Measurements from ENCODE around the gene ZIC4.

ZIC4 gene

DNA sequence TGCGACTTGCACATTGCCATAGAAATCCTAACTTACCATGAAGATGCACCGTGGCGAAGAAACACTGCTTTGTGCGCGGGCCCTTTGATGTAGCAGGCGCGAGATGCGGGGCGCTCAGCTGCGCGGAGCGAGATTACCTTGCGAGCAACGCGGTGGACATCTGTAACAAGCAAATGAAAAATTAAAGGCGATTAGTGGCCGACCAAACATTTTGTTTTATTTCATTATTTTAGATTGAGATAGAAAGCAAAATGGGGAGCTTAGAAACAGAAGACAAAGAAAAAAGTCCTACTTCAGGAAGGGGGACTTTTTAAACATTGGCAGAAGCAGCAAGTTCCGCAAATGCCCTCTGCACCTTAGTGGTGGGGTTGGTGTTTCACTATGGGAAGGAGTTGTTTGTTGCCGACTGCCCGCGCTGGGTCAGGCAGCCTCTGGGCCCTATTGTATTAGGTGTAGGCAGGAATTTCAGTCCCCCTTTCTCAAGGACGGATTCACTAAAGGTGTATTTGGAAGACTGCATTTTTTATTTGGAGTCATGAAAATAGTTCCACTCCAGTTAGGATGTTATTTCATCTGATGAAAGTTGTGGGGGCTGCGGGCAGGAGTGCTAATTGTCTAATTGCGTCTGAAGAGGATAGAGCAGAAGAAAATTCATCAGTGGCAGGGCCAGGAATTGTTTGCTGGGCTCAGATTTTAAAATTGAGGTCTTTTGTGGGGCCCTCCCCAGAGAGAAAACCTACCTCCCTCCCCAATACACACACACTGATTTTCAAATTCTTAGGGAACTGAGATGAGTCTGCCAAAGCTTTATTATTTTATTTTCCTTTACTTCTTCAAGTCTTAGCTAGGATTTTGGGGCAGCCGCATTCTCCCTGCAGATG lies 17.4 kb downstream of the ZIC4 start:
- WGBS, 2 experiments (ENCODE audit: insufficient coverage in 2 of 2), result 0 to 2% methylated on average over 12 to 22 of the region's 25 CpGs
- H3K27ac ChIP-seq (ENCODE audit: low read depth, low read length, severe bottlenecking), result peak overlapping the region; percentile 33
- H3K36me3 ChIP-seq (ENCODE audit: control insufficient read depth, insufficient read depth, low read length), result no peaks in the 10 kb centered on the region
- no peak overlapping the region for H3K4me3 ChIP-seq (ENCODE audit: extremely low read depth, insufficient read depth, low read length, poor library complexity, severe bottlenecking)
- no peaks in the 10 kb centered on the region for H3K9me3 ChIP-seq (ENCODE audit: control insufficient read depth, low read length)
- peaks cover 8% of the 10 kb centered on the region for H3K4me1 ChIP-seq (ENCODE audit: control insufficient read depth, insufficient read depth, low read length, poor library complexity, severe bottlenecking)

DNA sequence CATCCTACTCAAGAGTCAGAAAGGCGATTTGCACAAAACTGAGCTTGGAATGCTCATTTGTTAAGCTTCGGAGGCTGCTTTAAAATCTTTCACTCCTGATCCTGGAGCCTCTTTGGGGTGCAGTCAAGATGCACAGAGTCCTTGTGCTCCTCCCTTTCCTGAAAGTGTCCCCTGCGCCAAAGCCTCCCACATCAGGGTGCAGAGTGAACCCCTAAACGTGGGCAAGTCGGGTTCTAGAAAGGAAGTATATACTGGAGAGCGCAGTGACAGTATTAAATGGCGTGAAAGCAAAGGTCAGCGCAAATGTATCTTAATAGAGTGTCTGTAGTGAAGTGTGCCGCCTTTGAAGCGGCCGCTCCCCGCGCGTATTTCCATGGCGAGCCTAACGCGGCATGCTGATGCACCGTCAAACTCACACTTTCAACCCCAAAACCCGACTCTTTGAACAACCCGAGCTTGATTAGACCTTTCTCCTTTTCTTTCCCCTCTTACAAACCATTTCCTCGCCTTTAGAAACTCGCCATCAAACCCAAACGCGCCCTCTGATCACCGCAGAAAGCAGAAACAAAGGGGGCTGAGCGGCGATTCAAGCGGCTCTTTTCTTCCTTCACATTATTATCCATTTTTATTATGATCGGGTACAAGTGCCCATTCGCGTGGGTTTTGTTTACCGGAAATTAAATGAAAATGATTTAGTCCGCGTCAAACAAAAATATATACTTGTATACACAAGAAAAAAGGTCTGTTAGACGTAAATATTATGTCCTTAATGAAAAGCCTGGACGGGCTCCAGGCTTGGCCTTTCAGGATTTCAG lies 18.3 kb downstream of the ZIC4 start:
- Histone ChIP-seq H3K27ac (ENCODE audit: low read depth, low read length, severe bottlenecking) (peak overlapping the region; percentile 33), H3K4me3 (ENCODE audit: extremely low read depth, insufficient read depth, low read length, poor library complexity, severe bottlenecking) (no peak overlapping the region), H3K4me1 (ENCODE audit: control insufficient read depth, insufficient read depth, low read length, poor library complexity, severe bottlenecking) (peaks cover 7% of the 10 kb centered on the region), H3K9me3 (ENCODE audit: control insufficient read depth, low read length) (no peaks in the 10 kb centered on the region), H3K36me3 (ENCODE audit: control insufficient read depth, insufficient read depth, low read length) (no peaks in the 10 kb centered on the region)
- WGBS, 2 experiments (ENCODE audit: insufficient coverage in 2 of 2), result 0 to 4% methylated on average over 17 to 26 of the region's 36 CpGs

DNA sequence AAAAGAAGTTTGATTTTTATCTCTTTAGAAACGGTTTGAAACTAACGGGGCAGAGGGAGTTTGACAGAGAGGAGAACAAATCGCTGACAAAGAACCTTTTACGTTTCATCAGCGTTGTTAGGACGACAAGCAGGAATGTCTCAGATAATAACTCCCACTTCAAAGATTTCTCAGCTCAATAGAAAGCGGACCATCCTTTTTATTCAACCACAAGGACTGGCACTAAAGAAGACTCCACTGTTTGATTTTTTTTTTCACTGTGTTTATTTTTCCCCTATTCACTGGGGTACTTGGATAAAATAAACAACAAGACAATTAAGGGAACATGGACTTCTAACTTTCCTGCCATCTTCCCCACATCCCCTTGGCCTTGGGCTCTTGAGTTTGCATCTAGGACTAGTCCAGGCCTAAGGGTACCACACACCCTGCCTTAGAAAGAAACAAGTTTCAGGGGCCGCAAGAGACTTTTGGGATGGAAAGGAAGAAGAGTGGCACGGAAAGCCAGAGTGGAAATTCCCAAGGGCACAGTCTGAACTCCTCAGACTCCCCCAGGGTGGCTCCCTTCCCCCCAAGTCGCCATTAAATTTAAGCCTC lies 19.0 kb downstream of the ZIC4 start:
- WGBS, 2 experiments (ENCODE audit: insufficient coverage in 2 of 2), result 4 to 6% methylated on average over 7 of the region's 10 CpGs
- Histone ChIP-seq H3K36me3 (ENCODE audit: control insufficient read depth, insufficient read depth, low read length) (no peaks in the 10 kb centered on the region), H3K4me3 (ENCODE audit: extremely low read depth, insufficient read depth, low read length, poor library complexity, severe bottlenecking) (no peak overlapping the region), H3K4me1 (ENCODE audit: control insufficient read depth, insufficient read depth, low read length, poor library complexity, severe bottlenecking) (peaks cover under 1% of the 10 kb centered on the region), H3K9me3 (ENCODE audit: control insufficient read depth, low read length) (no peaks in the 10 kb centered on the region), H3K27ac (ENCODE audit: low read depth, low read length, severe bottlenecking) (peak overlapping the region; percentile 33)

DNA sequence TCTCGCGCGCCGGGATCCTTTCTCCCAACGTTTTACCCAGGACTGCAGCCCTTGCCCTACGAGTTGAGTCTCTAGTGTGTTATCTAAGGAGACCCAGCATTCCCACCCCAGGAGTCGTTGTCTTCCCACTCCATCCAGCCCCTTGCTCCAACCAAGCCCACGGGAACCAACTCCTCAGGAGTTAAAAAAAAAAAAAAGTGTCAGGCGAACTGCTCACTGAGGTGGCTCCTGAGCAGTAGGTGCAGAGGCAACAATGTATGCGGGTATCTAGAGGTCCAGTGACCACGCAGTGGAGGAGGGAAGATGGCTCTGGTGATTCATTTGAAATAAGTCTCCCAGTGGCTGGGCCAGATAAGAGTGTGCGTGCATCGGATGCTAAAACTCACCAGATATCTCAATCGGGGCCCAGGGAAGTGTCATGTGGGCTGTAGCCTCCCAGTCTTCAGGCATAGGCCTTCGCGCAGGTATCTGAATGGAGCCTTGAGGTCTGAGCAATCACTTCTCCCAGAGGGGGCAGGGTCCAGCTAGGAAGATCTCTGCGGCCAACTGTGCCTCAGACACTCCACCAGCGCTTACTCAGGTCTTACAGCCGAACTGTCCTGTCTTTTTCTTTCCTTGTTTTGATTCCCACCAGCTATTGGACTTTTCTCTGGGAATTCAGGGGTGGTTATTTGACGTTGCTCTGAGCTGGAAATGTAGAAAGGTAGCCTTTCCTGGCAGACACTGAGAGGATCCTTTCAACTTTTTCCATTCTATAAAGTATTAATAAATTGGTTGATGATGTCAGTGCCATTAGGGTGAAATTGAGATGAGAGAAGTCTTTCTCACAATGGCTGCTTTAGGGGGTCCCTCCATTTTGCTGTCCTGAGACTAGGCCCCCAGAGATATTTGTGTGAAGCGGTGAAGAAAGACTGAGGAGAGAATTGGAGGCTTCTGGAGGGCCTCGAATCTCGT lies 21.0 kb downstream of the ZIC4 start:
- Histone ChIP-seq H3K4me3 (ENCODE audit: extremely low read depth, insufficient read depth, low read length, poor library complexity, severe bottlenecking) (no peak overlapping the region), H3K4me1 (ENCODE audit: control insufficient read depth, insufficient read depth, low read length, poor library complexity, severe bottlenecking) (no peaks in the 10 kb centered on the region), H3K27ac (ENCODE audit: low read depth, low read length, severe bottlenecking) (no peak overlapping the region), H3K9me3 (ENCODE audit: control insufficient read depth, low read length) (no peaks in the 10 kb centered on the region), H3K36me3 (ENCODE audit: control insufficient read depth, insufficient read depth, low read length) (no peaks in the 10 kb centered on the region)
- 49 to 53% methylated on average over 9 to 10 of the region's 23 CpGs for WGBS, 2 experiments (ENCODE audit: insufficient coverage in 2 of 2)

DNA sequence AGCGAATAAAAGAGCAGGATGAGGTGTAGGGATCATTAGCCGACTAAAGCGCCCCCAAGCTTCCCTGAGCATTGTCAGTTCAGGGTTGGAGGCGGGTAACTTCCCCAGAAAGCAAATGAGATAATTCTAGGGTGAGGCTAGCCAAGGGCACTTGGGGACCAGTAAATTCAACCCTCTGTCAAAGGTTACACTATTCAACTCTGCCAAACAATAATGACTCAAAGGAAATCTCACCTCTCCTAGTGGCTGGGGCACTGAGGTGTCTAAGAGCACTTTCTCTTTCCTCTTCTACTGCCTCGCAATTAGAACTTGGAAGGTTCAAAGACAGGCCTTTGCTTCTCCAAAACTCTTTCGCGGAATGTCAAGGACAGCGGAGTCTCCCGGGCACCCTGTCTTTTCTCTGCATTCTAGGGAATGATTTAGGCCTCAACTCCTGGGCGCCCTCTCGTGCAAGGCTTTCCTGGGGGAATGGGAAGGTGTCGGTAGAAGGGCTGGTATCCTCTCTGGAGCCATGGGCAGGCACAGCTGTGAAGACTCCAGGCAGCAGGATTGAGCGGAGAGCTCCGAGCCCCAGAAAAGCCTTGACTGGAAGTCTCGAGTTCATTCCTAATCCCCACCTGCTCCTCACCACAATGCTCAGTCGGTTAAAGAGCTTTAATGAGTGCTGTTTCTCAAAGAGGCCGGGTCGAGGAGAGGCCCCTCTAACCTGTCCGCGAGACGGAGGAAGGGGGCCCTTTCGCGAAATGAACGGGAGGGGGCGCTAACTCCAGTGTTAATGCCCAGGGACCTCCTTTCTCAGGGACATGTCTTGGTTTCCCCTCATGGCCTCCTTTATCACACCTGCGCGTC lies 21.9 kb downstream of the ZIC4 start:
- Histone ChIP-seq H3K9me3 (ENCODE audit: control insufficient read depth, low read length) (no peaks in the 10 kb centered on the region), H3K27ac (ENCODE audit: low read depth, low read length, severe bottlenecking) (no peak overlapping the region), H3K4me3 (ENCODE audit: extremely low read depth, insufficient read depth, low read length, poor library complexity, severe bottlenecking) (no peak overlapping the region), H3K36me3 (ENCODE audit: control insufficient read depth, insufficient read depth, low read length) (no peaks in the 10 kb centered on the region), H3K4me1 (ENCODE audit: control insufficient read depth, insufficient read depth, low read length, poor library complexity, severe bottlenecking) (no peaks in the 10 kb centered on the region)
- 20 to 29% methylated on average over 18 to 25 of the region's 27 CpGs for WGBS, 2 experiments (ENCODE audit: insufficient coverage in 2 of 2)

DNA sequence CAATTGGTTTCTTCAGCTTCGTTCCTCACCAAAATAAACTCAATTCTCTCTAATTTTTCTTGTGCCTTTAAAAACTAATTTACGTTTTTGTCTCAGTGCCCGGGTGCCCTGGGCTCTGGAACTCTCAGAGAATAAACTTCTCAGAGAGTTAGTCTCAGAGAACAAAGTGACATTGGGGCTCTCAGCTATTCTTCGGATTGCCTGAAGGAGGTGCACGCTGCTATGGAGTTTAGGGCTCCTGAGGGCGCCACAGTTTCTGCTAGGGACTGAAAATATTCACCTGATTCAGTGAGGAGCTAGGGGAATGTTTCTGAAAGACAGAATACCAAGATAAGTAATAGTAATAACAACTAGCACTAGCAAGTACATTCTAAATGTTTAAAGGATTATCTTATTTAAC lies 22.7 kb downstream of the ZIC4 start:
- H3K9me3 ChIP-seq (ENCODE audit: control insufficient read depth, low read length), result no peaks in the 10 kb centered on the region
- WGBS, 2 experiments (ENCODE audit: insufficient coverage in 2 of 2), result 22 to 27% methylated on average over 5 of the region's 6 CpGs
- no peak overlapping the region for H3K4me3 ChIP-seq (ENCODE audit: extremely low read depth, insufficient read depth, low read length, poor library complexity, severe bottlenecking)
- H3K36me3 ChIP-seq (ENCODE audit: control insufficient read depth, insufficient read depth, low read length), result no peaks in the 10 kb centered on the region
- H3K27ac ChIP-seq (ENCODE audit: low read depth, low read length, severe bottlenecking), result no peak overlapping the region
- no peaks in the 10 kb centered on the region for H3K4me1 ChIP-seq (ENCODE audit: control insufficient read depth, insufficient read depth, low read length, poor library complexity, severe bottlenecking)

DNA sequence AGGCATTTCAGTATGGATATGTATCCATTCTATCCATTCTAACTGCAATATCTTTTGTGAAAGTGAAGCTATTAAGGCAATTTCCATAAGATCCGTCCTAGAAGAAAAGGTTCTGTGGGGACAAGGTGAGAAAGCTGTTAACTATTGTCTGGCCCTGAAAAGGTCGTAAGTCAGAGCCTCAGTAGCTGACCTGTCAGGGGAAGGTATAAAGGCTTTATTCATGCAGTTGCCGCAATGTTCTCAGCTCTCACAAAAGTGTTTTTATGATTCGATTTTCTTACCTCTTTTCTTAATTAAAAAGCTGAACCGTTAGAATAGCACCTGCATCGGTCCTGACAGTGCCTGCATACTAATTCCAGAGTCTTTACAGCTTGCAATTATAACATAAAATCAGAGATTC lies 24.7 kb downstream of the ZIC4 start:
- Histone ChIP-seq H3K9me3 (ENCODE audit: control insufficient read depth, low read length) (no peaks in the 10 kb centered on the region), H3K4me3 (ENCODE audit: extremely low read depth, insufficient read depth, low read length, poor library complexity, severe bottlenecking) (no peak overlapping the region), H3K36me3 (ENCODE audit: control insufficient read depth, insufficient read depth, low read length) (no peaks in the 10 kb centered on the region), H3K4me1 (ENCODE audit: control insufficient read depth, insufficient read depth, low read length, poor library complexity, severe bottlenecking) (no peaks in the 10 kb centered on the region), H3K27ac (ENCODE audit: low read depth, low read length, severe bottlenecking) (no peak overlapping the region)
- 35 to 42% methylated on average over 5 to 6 of the region's 6 CpGs for WGBS, 2 experiments (ENCODE audit: insufficient coverage in 2 of 2)

DNA sequence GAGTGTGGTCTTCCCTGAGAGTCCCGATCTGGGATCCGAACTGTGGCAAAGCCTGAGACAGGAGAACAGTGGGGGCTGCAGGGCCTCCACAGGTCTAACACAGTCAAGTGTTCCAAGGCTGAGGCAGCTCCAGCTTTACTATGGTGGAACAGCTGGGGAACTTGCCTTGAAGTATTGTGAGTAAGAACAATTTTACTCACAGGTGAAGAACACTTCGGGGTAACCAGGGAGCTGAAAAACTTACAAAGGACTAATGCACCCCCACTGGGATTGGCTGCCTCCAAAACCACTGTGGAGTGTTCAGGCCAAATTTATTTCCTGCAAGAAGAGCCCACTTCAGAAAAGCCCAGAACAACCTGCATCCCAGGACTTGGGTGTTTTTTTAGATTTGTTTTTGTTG lies 25.4 kb downstream of the ZIC4 start:
- no peaks in the 10 kb centered on the region for H3K36me3 ChIP-seq (ENCODE audit: control insufficient read depth, insufficient read depth, low read length)
- no peak overlapping the region for H3K4me3 ChIP-seq (ENCODE audit: extremely low read depth, insufficient read depth, low read length, poor library complexity, severe bottlenecking)
- H3K4me1 ChIP-seq (ENCODE audit: control insufficient read depth, insufficient read depth, low read length, poor library complexity, severe bottlenecking), result no peaks in the 10 kb centered on the region
- 55 to 69% methylated on average over 3 of the region's 3 CpGs for WGBS, 2 experiments (ENCODE audit: insufficient coverage in 2 of 2)
- no peak overlapping the region for H3K27ac ChIP-seq (ENCODE audit: low read depth, low read length, severe bottlenecking)
- H3K9me3 ChIP-seq (ENCODE audit: control insufficient read depth, low read length), result no peaks in the 10 kb centered on the region

DNA sequence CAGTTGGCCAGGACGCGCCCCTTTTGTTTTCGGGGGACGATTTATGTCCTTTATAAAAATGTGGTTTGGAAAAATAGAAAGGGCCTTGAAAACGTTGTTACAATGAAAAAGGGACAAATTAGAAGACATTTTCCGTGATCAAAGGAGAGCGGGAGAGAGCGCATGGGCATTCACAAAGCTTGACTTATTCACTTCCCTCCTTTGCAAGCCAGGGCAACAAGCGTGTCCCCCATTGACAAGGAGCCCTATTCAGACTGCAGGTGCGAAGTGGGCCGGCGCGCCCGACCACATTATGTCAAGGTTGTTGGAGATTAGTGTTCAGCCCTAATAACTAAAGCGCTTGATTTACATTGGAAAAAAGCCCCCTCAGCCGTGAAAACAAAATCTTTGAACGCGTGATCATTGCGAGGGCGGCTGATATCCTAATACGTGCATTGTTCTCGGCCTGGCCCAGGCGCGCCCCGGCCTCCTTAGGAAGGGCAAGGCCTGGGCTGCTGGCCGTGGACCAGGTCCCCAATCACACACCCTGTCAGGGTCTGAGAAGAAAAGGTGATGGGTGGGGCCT lies 25.9 kb downstream of the ZIC4 start:
- Histone ChIP-seq H3K4me1 (ENCODE audit: control insufficient read depth, insufficient read depth, low read length, poor library complexity, severe bottlenecking) (no peaks in the 10 kb centered on the region), H3K27ac (ENCODE audit: low read depth, low read length, severe bottlenecking) (no peak overlapping the region), H3K9me3 (ENCODE audit: control insufficient read depth, low read length) (no peaks in the 10 kb centered on the region), H3K36me3 (ENCODE audit: control insufficient read depth, insufficient read depth, low read length) (no peaks in the 10 kb centered on the region), H3K4me3 (ENCODE audit: extremely low read depth, insufficient read depth, low read length, poor library complexity, severe bottlenecking) (no peak overlapping the region)
- WGBS, 2 experiments (ENCODE audit: insufficient coverage in 2 of 2), result 53% methylated on average over 18 to 24 of the region's 26 CpGs
